SK-N-SH (cell line): ENCODE results near the gene AKAP8. TPM values are rescaled to one million over a fixed set of nuclear protein-coding genes. Genes with fewer than 3 reads are reported as not detected.

Experiments used
- CTCF ChIA-PET: fragments of 300-600, 350-600 bp; formaldehyde crosslinking; extraction: SDS; loops from one replicate; lab custom pipeline; 2021; lab: Yijun Ruan, JAX
- POLR2A ChIA-PET: fragments of 350-600 bp; sonication (Branson Sonifier 250); formaldehyde crosslinking; extraction: SDS; loops from one replicate; lab custom pipeline; 2020; ENCODE audit warnings: antibody characterized with exemption, inconsistent platforms; lab: Yijun Ruan, JAX
- DNase-seq: peaks from one replicate; pipeline ENCODE4 v3.0.0; 2012
- H2AFZ ChIP-seq: fragments of 200-600 bp; sonication (generic); 2 replicates; pipeline ENCODE4 v1.8.1; 2016; ENCODE audit warnings: antibody characterized with exemption, mild to moderate bottlenecking, low read depth
- H3F3A ChIP-seq: fragments of 200-600 bp; sonication (generic); replicated peaks from 2 replicates; pipeline ENCODE3; 2016; ENCODE audit warnings: antibody characterized with exemption, mild to moderate bottlenecking; ENCODE audit not compliant: insufficient read depth
- H3K27ac ChIP-seq, 2 experiments: fragments of 200-500 bp in 1 of 2; fragments of 200-600 bp in 1 of 2; sonication (Bioruptor generic) in 1 of 2; sonication (generic), shearing (Covaris generic) in 1 of 2; 2 replicates each; pipeline versions ENCODE4 v1.5.1 to v1.6.1; 2014 to 2016; ENCODE audit warnings: low read depth in 2 of 2, inconsistent platforms in 1 of 2, low read length in 1 of 2, mild to moderate bottlenecking in 1 of 2, mixed read lengths in 1 of 2
- H3K27me3 ChIP-seq: fragments of 200-600 bp; sonication (generic), shearing (Covaris generic); 2 replicates; pipeline ENCODE4 v1.6.1; 2016; ENCODE audit warnings: mixed run types; ENCODE audit not compliant: insufficient read depth
- H3K36me3 ChIP-seq, 2 experiments: fragments of 200-500 bp in 1 of 2; fragments of 200-600 bp in 1 of 2; sonication (Bioruptor generic) in 1 of 2; sonication (generic) in 1 of 2; replicated peaks in 1 of 2; 2 replicates each; pipeline versions ENCODE3 to v1.5.1; 2014 to 2016; ENCODE audit warnings: low read length in 1 of 2, mild to moderate bottlenecking in 1 of 2; ENCODE audit not compliant: insufficient read depth in 2 of 2, control insufficient read depth in 1 of 2
- H3K4me1 ChIP-seq, 2 experiments: fragments of 200-500 bp in 1 of 2; fragments of 200-600 bp in 1 of 2; sonication (Bioruptor generic) in 1 of 2; sonication (generic), shearing (Covaris generic) in 1 of 2; 2 replicates each; pipeline versions ENCODE4 v1.5.1 to v1.6.1; 2014 to 2016; ENCODE audit warnings: low read depth in 1 of 2, low read length in 1 of 2, mixed run types in 1 of 2; ENCODE audit not compliant: insufficient read depth in 2 of 2, control insufficient read depth in 1 of 2
- H3K4me2 ChIP-seq: fragments of 200-600 bp; sonication (generic), shearing (Covaris generic); 2 replicates; pipeline ENCODE4 v1.6.1; 2017; ENCODE audit warnings: mixed run types
- H3K4me3 ChIP-seq, 2 experiments: fragments of 200-500 bp in 1 of 2; fragments of 200-600 bp in 1 of 2; sonication (Bioruptor generic) in 1 of 2; sonication (generic), shearing (Covaris generic) in 1 of 2; 2 replicates each; pipeline versions ENCODE4 v1.5.1 to v1.8.1; 2014 to 2016; ENCODE audit warnings: low read depth in 2 of 2, inconsistent platforms in 1 of 2, low read length in 1 of 2, mild to moderate bottlenecking in 1 of 2, mixed read lengths in 1 of 2, moderate library complexity in 1 of 2
- H3K79me2 ChIP-seq: fragments of 200-600 bp; sonication (generic); 2 replicates; pipeline ENCODE4 v1.8.1; 2017; ENCODE audit warnings: mild to moderate bottlenecking; ENCODE audit not compliant: insufficient read depth
- H3K9ac ChIP-seq: fragments of 200-600 bp; sonication (generic); 2 replicates; pipeline ENCODE4 v1.6.1; 2017; ENCODE audit warnings: mixed run types
- H3K9me2 ChIP-seq: fragments of 200-600 bp; sonication (generic); 2 replicates; pipeline ENCODE4 v1.6.1; 2017; ENCODE audit warnings: mixed run types
- H3K9me3 ChIP-seq: fragments of 200-600 bp; sonication (generic); 2 replicates; pipeline ENCODE4 v1.6.1; 2017; ENCODE audit warnings: mixed run types, mild to moderate bottlenecking, moderate library complexity
- H4K20me1 ChIP-seq: fragments of 200-600 bp; sonication (generic); 2 replicates; pipeline ENCODE4 v1.6.1; 2017; ENCODE audit warnings: mild to moderate bottlenecking, mixed run types; ENCODE audit not compliant: insufficient read depth
- ELF1 ChIP-seq: IDR thresholded peaks from 2 replicates; pipeline ENCODE4 v1.4.0; 2012
- GATA2 ChIP-seq: sonication (generic); formaldehyde crosslinking; IDR thresholded peaks from 2 replicates; pipeline ENCODE4 v1.5.0; 2020; ENCODE audit warnings: mild to moderate bottlenecking, missing genetic modification reagents
- IRF3 ChIP-seq: fragments of 150-350 bp; IDR thresholded peaks from 2 replicates; pipeline ENCODE4 v1.6.1; 2016; ENCODE audit warnings: mild to moderate bottlenecking, low read depth, low read length
- JUND ChIP-seq: IDR thresholded peaks from 2 replicates; pipeline ENCODE4 v1.4.0; 2012
- RCOR1 ChIP-seq: fragments of 150-350 bp; IDR thresholded peaks from 2 replicates; pipeline ENCODE4 v1.6.1; 2017; ENCODE audit warnings: antibody characterized with exemption, low read length
- SMC3 ChIP-seq: IDR thresholded peaks from 2 replicates; pipeline ENCODE4 v1.6.1; 2012; ENCODE audit warnings: low read depth, low read length, improper control_type of control experiment
- USF1 ChIP-seq: IDR thresholded peaks from 2 replicates; pipeline ENCODE4 v1.4.0; 2012; ENCODE audit warnings: low read depth, borderline replicate concordance
- WGBS: methylation state at CpG from one replicate; pipeline ENCODE4 v1.1.6; 2017; ENCODE audit warnings: low lambda C conversion rate; 5-methylcytosine and 5-hydroxymethylcytosine counted together
- polyA plus RNA-seq, 3 experiments: library from polyadenylated mRNA; depleted of rRNA; stranded (reverse); fragments of >200 nt; gene quantifications; 2 replicates each; pipeline ENCODE4 v1.2.3, GENCODE V29; 2012

The AKAP8 gene
- polyA plus RNA-seq, 1 of the 3 experiments (the other 2 are of a cell fraction) = 17.2 TPM

- no peak for DNase-seq
- Histone ChIP-seq H3F3A (no peaks in the 10 kb centered on the region), H2AFZ (no peak overlapping the region), H3K4me2 (no peak overlapping the region), H3K27me3 (no peaks in the 10 kb centered on the region), H3K9me3 (no peaks in the 10 kb centered on the region), H3K9ac (no peak overlapping the region), H3K4me1 (peaks cover 9 to 17% of the 10 kb centered on the region in 2 experiments; a peak in 1 of 4 replicates), H4K20me1 (peaks cover 49% of the 10 kb centered on the region), H3K4me3 (no peak overlapping the region), H3K9me2 (no peaks in the 10 kb centered on the region), H3K79me2 (peaks cover 57% of the 10 kb centered on the region), H3K36me3 (peaks cover 25 to 61% of the 10 kb centered on the region in 2 experiments), H3K27ac (no peak overlapping the region)
- WGBS = 97% methylated on average over 14 of the region's 14 CpGs
- ChIA-PET CTCF (no interaction called here), POLR2A (interaction anchor here (0.5 kb wide), 1 partner anchor 35 kb away, joined by 4 read pairs; no protein-coding TSS in a partner anchor)
- TF ChIP-seq GATA2 (CRISPR knock-in tag) (no peak), IRF3 (no peak), JUND (no peak), USF1 (no peak)
These were observed 7.1 kb downstream of the AKAP8 start for GRCh38 chr19:15372470-15372869.

- POLR2A ChIA-PET = interaction anchor here (0.6 kb wide), 1 partner anchor 42 kb away, joined by 3 read pairs; no protein-coding TSS in a partner anchor
- TF ChIP-seq SMC3 = no peak
- no peak for TF ChIP-seq IRF3
- no peak for TF ChIP-seq ELF1
- TF ChIP-seq GATA2 (CRISPR knock-in tag) = no peak
- no peak for TF ChIP-seq RCOR1
- TF ChIP-seq USF1 = no peak
- TF ChIP-seq, all 33 proteins: peak for 0
- CTCF ChIA-PET = no interaction called here
- no peaks in the 10 kb centered on the region for H3K27me3 ChIP-seq
- H3K27ac ChIP-seq = no peak overlapping the region
- peak; percentile 9 for DNase-seq
- H3F3A ChIP-seq = no peaks in the 10 kb centered on the region
- peaks cover 43% of the 10 kb centered on the region for H4K20me1 ChIP-seq
- peaks cover 25 to 64% of the 10 kb centered on the region in 2 experiments for H3K36me3 ChIP-seq
- no peaks in the 10 kb centered on the region for H3K9me2 ChIP-seq
- H3K79me2 ChIP-seq = peaks cover 51% of the 10 kb centered on the region
- WGBS = 94% methylated on average over 15 of the region's 17 CpGs
- H3K4me2 ChIP-seq = no peak overlapping the region
- no peak overlapping the region for H2AFZ ChIP-seq
- no peak overlapping the region for H3K9ac ChIP-seq
- peaks cover 3 to 13% of the 10 kb centered on the region in 2 experiments; a peak in 1 of 4 replicates for H3K4me1 ChIP-seq
- H3K9me3 ChIP-seq = no peaks in the 10 kb centered on the region
- H3K4me3 ChIP-seq = no peak overlapping the region
These were observed 7.7 kb downstream of the AKAP8 start for GRCh38 chr19:15371786-15372380.
